GM19463 (cell line): ENCODE data around the gene SCP2D1.

Experiments
- ATAC-seq: cut with Tn5 transposase; IDR thresholded peaks from one replicate; pipeline ENCODE4 v1.9.1; 2021; ENCODE audit warnings: mild to moderate bottlenecking, moderate library complexity; ENCODE audit not compliant: unreplicated experiment

Gene SCP2D1

GRCh38 chr20:18811186-18811585 lies 2.4 kb upstream of the SCP2D1 start:
- ATAC-seq = no peak

- ATAC-seq = no peak
Measured at GRCh38 chr20:18811904-18812303, 1.7 kb upstream of the SCP2D1 start.

DNA sequence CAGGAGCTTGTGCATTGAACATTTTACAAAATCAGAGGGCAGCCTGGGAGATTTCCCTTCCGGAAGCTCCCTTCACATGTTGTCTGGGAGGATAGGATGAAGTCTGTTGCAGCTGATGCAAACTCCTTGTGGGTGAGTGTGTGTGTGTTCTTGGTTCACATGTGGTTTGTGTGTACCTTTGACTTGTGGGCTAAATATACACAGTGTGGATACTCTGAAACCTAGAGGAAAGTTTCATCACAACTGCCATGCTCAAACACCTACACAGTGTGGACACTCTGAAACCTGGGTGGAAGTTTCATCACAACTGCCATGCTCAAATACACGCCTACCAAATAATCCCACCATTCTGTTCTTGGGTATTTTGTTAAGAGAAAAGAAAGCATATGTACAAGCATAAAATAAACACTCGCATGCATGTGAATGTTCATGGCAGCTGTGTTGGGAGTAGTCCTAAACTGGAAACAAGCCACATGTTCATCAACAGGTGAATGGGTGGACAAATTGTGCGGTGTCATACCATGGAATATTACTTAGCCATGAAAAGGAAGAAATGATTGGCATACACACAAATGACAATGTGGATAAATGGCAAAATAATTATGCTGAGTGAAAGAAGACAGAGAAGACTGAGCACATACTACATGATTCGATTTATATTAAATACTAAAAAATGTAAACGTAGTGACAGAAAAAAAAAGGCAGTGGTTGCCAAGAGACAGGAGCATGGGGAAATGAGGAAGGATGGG lies 1.8 kb downstream of the SCP2D1 start:
- ATAC-seq = no peak

- no peak for ATAC-seq
Measured at GRCh38 chr20:18822832-18823231, 9.2 kb downstream of the SCP2D1 start.

DNA sequence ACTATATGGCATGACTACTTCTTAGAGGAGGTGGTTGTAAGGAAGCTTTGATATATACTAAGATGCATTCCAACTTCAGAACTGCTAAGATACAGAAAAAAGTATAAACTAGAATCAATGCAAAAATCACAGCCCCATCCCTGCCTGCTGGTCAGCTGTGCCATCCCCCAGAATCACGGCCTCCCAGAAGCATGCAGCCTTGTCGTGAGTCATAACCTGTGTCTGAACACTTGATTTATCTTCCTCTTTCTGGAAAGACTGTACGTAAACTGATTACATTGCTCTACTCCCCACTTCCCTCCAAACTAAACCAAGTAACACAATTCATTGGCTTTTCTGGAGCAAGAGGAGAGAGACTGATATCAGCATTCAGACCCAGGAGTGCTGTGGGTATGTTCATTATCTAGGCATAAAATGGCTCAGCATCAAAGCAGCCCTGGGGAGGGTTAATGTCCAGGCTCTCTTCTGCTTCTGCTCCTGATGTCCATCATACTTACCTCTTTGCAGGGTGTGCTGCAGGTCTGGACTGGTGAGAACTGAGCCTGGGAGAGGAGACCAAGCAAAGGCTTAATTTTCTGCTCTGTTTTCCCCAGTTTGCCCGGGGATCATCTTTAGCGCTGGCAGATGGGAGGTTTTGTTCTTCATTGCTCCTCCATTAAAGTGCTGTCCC lies 18.4 kb downstream of the SCP2D1 start:
- no peak for ATAC-seq

GRCh38 chr20:18832546-18833200 lies 19.1 kb downstream of the SCP2D1 start:
- ATAC-seq = no peak

- ATAC-seq = no peak
Measured at GRCh38 chr20:18835466-18836256, 22.1 kb downstream of the SCP2D1 start.

GRCh38 chr20:18837718-18838117 lies 24.1 kb downstream of the SCP2D1 start:
- ATAC-seq = no peak

GRCh38 chr20:18839507-18840247 lies 26.1 kb downstream of the SCP2D1 start:
- no peak for ATAC-seq

DNA sequence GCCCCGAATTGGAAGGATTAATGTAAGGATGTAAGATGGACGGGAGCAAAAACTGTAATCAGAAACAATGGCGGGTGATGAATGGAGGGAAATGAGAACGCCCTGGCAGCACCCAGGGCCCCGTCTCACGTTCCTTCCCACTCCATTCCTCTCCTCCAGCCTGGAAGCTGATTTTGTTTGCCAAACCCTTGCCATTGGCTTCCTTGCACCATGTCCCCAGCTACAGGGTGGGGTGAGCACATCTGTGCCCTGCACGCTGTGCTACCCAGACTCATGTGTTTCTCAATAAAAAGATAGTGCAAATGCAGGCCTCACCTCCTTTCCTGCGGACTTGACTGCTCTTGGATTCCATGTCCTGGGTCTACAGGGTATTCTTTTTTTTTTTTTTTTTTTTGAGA lies 26.7 kb downstream of the SCP2D1 start:
- no peak for ATAC-seq

DNA sequence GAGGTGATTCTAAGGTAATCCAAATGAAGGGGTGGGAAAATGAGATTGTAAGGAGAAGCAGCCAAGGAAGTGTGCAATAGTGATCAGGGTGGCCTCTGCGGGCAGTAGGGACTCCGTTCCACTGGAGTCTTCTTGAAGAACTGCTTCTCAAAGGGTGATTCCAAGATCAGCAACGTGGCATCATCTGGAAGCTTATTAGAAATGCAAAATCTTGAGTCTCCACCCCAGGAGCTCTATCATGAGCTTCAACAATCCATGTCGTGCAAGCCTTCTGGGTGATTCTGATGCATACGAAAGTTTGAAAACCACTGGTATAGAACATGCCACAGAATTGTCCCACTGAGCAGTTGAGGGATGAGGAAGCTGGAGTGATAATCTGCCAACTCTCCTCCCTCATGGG lies 31.4 kb downstream of the SCP2D1 start:
- no peak for ATAC-seq

DNA sequence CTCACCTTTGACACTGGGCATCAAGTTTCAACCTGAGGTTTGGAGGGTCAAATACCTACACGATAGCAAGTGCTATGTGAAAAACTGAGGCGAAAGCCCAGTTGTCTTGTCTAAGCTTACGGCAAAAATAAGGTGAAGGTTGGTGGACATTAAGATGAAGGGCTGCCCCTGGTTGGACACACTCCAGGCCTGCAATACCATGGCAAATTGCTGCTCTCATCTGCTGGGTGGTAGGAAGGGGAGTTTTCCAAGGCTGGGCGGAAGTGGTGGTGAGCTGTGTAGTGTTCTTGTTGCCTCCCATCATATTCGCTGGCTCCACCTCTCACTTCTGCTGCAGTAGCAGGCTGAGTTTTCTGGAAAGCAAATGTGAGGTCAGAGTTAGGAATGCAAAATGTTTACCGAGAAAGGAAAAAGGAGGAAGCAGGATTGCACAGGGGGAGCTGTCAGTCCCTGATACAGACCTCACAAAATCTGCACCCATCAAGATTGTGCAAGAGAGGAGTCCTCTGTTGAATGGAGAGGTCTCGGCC lies 33.7 kb downstream of the SCP2D1 start:
- ATAC-seq = no peak

GRCh38 chr20:18849131-18849530 lies 35.5 kb downstream of the SCP2D1 start:
- no peak for ATAC-seq

DNA sequence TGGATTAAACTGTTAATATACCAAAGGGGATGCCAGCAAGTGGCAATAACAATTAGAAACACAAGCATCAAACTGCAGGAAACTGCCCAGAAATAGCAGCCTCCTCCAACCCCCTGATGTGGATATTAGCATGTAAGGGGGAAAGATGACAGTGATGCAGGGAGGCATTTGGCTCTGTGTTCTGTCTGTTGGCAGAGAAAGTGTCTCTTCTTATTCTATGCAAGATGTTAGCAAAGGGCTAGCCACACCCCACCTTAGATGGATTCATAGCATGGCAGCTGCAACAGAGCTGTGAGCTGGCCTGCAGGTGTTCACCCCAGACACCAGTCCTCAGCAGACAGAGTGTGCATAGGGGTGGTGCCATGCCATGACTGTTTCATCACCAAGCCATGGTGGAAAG lies 38.0 kb downstream of the SCP2D1 start:
- ATAC-seq = no peak

- no peak for ATAC-seq
Measured at GRCh38 chr20:18852318-18852717, 38.7 kb downstream of the SCP2D1 start.

- no peak for ATAC-seq
Measured at GRCh38 chr20:18853216-18853615, 39.6 kb downstream of the SCP2D1 start.

DNA sequence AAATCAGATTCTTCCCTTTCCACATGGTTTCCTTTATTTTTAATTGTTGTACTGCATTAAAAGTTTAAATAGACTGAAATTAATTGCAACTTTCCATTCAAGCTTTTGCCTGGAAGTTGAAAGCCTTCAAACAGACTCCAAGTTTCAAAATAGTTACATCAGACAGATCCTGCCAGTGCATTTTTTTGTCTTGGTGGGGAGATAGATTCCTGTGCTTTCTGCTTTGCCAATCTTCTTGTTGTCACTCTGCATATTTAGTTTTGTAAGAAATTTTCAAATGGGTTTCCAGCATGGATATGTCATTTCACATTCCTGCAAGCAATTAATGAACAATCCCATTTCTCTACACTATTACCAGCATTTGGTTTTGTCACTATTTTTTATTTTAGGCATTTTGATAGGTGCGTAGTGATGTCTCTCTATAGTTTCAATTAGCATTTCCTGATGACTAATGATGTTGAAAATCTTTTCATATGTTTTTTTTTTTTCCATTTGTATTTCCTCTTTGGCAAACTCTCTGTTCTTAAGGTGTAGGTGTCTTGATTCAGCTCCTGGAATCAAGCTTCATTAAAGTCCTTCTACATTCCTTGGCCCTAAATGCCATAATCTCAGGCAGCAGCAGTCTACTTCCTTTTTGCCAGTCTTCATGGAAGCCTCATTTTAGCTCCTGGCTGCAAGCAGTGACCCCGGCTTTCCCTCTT lies 40.5 kb downstream of the SCP2D1 start:
- ATAC-seq = no peak

GRCh38 chr20:18855882-18856281 lies 42.3 kb downstream of the SCP2D1 start:
- ATAC-seq = no peak

DNA sequence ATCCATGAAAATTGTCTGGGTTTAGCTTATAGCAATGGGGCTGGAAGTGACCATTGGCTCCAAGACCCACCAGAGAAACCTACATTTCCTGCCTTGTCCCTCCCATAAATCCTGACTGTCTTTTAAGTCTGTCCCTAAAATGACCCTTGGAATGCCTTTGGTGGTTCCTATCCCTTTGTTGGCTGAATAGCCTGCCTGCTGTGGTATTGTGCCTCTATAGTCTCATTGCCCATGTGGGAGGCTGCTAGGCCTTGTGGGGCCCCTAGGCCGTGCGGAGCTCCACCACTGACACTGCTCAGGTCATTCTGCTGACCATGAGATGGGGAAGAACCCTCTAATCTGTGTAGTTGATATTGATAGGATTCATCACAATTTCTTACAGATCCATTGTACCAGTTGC lies 43.3 kb downstream of the SCP2D1 start:
- no peak for ATAC-seq

GRCh38 chr20:18857640-18858039 lies 44.1 kb downstream of the SCP2D1 start:
- ATAC-seq = no peak
